ENCODE data around the gene IL17RC. TPM values are rescaled to one million over a fixed set of nuclear protein-coding genes. Genes with fewer than 3 reads are reported as not detected.
A peak's percentile ranks its signal among the peaks of the same experiment; 100 is the strongest.

IL17RC gene
- polyA plus RNA-seq, 3 donors, result 8.3 to 17.9 (median 9.3) TPM

DNA sequence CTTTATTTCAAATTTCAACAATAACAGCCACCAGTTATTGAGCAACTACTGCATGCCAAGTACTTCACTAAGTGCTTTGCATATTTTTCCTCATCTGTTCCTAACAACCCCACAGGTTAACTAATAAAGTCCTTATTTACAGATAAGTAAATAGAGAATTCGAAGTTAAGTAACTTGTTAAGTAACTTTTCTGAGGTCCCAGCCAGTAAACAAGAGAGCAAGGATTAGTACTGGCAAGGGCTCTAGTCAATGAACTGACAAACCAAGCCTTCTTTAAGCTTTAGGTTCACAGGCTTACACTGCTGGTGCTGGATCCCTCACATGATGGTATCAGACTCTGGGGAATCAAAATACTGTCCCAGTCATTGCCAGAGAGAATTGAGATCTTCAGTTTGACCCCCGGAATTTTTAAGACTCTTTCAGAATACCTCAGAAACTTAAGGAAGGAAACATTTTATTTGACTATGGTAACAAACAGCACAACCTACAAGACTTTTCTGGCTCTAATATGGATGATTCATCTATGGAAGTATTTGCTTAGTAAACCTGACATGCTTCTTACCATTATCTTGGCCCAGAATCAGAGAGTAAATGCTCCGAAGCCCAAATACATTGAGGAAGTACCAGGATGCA, 53.2 kb downstream of the IL17RC start:
- Mint-ChIP-seq H3K4me3 (no peak overlapping the region), H3K36me3 (peaks cover 79 to 99% of the 10 kb centered on the region in 2 donors), H3K27me3 (ENCODE audit: low read depth in 3 of 3) (peaks cover 0 to 2% (median 0%) of the 10 kb centered on the region in 3 donors), H3K9me3 (peaks cover 0 to 2% (median 0%) of the 10 kb centered on the region in 7 donors), H3K4me1 (no peaks in the 10 kb centered on the region), H3K27ac (peak overlapping the region in 2 of 7 donors; percentile 14 to 50)
- H3K4me3 ChIP-seq (replicated peaks in 1 of 3; ENCODE audit: low read depth in 2 of 3, low read length in 3 of 3), result no peak overlapping the region
- H3K9me3 ChIP-seq (replicated peaks in 1 of 2; ENCODE audit: control insufficient read depth in 1 of 2, insufficient read depth in 1 of 2, low read length in 2 of 2), result no peaks in the 10 kb centered on the region
- peaks cover 74 to 97% of the 10 kb centered on the region in 2 donors for H3K36me3 ChIP-seq (replicated peaks in 1 of 2; ENCODE audit: control insufficient read depth in 1 of 2, insufficient read depth in 2 of 2, low read length in 2 of 2)
- intact Hi-C loops (cut with micrococcal nuclease), result loop anchor here in 1 of 2 donors (10.0 kb wide), 1 partner anchor 55 kb away; the partner anchor contains the start of gene FANCD2
- H2AFZ ChIP-seq (ENCODE audit: insufficient read depth, low read depth, low read length, poor library complexity, severe bottlenecking), result no peak overlapping the region
- no peaks in the 10 kb centered on the region for H3K79me2 ChIP-seq (ENCODE audit: insufficient read depth, low read length)
- H3K9ac ChIP-seq (ENCODE audit: insufficient read depth, low read length, poor library complexity, severe bottlenecking), result no peak overlapping the region
- TF ChIP-seq, protein P1, sequence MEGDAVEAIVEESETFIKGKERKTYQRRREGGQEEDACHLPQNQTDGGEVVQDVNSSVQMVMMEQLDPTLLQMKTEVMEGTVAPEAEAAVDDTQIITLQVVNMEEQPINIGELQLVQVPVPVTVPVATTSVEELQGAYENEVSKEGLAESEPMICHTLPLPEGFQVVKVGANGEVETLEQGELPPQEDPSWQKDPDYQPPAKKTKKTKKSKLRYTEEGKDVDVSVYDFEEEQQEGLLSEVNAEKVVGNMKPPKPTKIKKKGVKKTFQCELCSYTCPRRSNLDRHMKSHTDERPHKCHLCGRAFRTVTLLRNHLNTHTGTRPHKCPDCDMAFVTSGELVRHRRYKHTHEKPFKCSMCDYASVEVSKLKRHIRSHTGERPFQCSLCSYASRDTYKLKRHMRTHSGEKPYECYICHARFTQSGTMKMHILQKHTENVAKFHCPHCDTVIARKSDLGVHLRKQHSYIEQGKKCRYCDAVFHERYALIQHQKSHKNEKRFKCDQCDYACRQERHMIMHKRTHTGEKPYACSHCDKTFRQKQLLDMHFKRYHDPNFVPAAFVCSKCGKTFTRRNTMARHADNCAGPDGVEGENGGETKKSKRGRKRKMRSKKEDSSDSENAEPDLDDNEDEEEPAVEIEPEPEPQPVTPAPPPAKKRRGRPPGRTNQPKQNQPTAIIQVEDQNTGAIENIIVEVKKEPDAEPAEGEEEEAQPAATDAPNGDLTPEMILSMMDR (IDR thresholded peaks at IDR 0.05), result no peak
- no peaks in the 10 kb centered on the region for H4K20me1 ChIP-seq (ENCODE audit: insufficient read depth, low read length)
- H3K4me1 ChIP-seq (ENCODE audit: control insufficient read depth in 1 of 2, insufficient read depth in 2 of 2, low read length in 2 of 2), result no peaks in the 10 kb centered on the region
- no peak for DNase-seq
- WGBS (ENCODE audit: insufficient coverage), result 100% methylated on average over 1 of the region's 3 CpGs
- no peaks in the 10 kb centered on the region for H3K27me3 ChIP-seq (ENCODE audit: control insufficient read depth in 2 of 2, insufficient read depth in 2 of 2, low read length in 2 of 2)
- no peak overlapping the region for H3K27ac ChIP-seq (ENCODE audit: low read depth in 1 of 2, low read length in 2 of 2)
- no peak overlapping the region for H3K4me2 ChIP-seq (replicated peaks; ENCODE audit: extremely low read depth, low read length, poor library complexity, severe bottlenecking)

DNA sequence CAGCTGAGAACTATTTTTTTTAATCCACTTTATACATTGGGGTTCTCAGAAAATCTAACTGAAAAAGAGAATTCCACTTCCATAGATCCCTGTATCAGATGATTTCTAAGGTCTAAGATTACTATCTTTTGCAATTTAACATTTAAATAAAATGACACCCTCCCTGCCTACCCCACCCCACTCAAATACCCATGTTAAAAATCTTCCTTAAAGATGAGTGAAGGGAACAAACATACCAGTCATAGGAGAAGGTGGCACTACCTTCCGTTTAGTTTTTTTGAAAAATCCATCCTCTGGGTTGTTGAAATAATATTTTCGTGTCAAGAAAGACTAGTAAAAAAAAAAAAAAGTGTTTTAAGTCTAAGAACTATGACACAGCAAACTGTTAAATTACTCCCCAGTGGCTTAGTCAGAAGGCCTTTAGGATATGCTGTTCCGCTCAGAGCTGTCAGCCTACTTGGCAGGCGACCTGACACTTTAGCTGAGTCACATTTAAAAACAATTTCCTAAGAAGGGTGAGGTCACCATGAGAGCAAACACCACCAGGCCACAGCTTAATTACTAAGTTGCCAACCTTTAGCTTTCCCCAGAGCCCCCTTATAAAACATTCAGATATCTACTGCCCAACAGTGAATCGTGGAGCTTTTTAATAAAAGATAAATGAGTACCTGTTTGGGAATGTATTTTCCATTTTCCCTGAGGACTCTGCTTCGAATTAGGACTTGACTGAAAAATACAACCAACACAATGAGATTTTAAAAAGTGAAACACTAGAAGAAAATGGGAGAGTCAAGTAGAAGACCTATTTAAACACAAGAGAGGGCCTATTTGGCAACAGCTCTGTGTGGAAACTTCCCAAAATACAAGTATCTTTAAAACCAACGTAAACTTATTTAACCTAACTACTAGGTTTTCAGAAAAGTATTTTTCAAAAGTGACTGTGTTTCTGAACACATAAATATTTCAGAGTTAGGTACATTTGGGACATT, 60.1 kb downstream of the IL17RC start:
- Histone ChIP-seq H2AFZ (ENCODE audit: insufficient read depth, low read depth, low read length, poor library complexity, severe bottlenecking) (no peak overlapping the region), H3K79me2 (ENCODE audit: insufficient read depth, low read length) (peaks cover 40% of the 10 kb centered on the region), H3K9me3 (replicated peaks in 1 of 2; ENCODE audit: control insufficient read depth in 1 of 2, insufficient read depth in 1 of 2, low read length in 2 of 2) (no peaks in the 10 kb centered on the region), H3K4me1 (ENCODE audit: control insufficient read depth in 1 of 2, insufficient read depth in 2 of 2, low read length in 2 of 2) (peaks cover 35 to 44% of the 10 kb centered on the region in 2 donors), H3K27me3 (ENCODE audit: control insufficient read depth in 2 of 2, insufficient read depth in 2 of 2, low read length in 2 of 2) (no peaks in the 10 kb centered on the region), H4K20me1 (ENCODE audit: insufficient read depth, low read length) (peaks cover 8% of the 10 kb centered on the region), H3K36me3 (replicated peaks in 1 of 2; ENCODE audit: control insufficient read depth in 1 of 2, insufficient read depth in 2 of 2, low read length in 2 of 2) (peaks cover 33 to 69% of the 10 kb centered on the region in 2 donors), H3K4me3 (replicated peaks in 1 of 3; ENCODE audit: low read depth in 2 of 3, low read length in 3 of 3) (peak overlapping the region in 1 of 3 experiments; percentile 1), H3K27ac (ENCODE audit: low read depth in 1 of 2, low read length in 2 of 2) (peak overlapping the region; percentile 65 to 81), H3K9ac (ENCODE audit: insufficient read depth, low read length, poor library complexity, severe bottlenecking) (peak overlapping the region; percentile 6), H3K4me2 (replicated peaks; ENCODE audit: extremely low read depth, low read length, poor library complexity, severe bottlenecking) (peak overlapping the region; percentile 14)
- intact Hi-C loops (cut with micrococcal nuclease), result loop anchor here (5.0 to 10.0 kb wide), 2 partner anchors 48 to 50 kb away; partner anchors contain the start of gene FANCD2 (in 2 of the 2)
- Mint-ChIP-seq H3K27me3 (ENCODE audit: low read depth in 3 of 3) (no peaks in the 10 kb centered on the region), H3K4me3 (peak overlapping the region; percentile 1 to 26), H3K36me3 (peaks cover 49 to 83% of the 10 kb centered on the region in 2 donors), H3K4me1 (peaks cover 38% of the 10 kb centered on the region), H3K9me3 (no peaks in the 10 kb centered on the region), H3K27ac (peak overlapping the region; percentile 89 to 98 (median 97))
- WGBS (ENCODE audit: insufficient coverage), result 17% methylated on average over 2 of the region's 7 CpGs
- TF ChIP-seq, protein P1 (IDR thresholded peaks at IDR 0.05), result no peak
- peak; percentile 89 to 97 (median 96) for DNase-seq
